CMK (cell line): Measurements from ENCODE around the gene CRADD.
"Not testable (repeated sequence)": the region's sequence is repeated elsewhere in the genome, so short reads cannot be mapped to it uniquely, and the experiment has no call there.

ENCODE experiments used
- DNase-seq: peaks from one replicate; pipeline ENCODE4 v3.0.0-alpha.2; 2010; ENCODE audit warnings: low read depth

Gene CRADD

DNA sequence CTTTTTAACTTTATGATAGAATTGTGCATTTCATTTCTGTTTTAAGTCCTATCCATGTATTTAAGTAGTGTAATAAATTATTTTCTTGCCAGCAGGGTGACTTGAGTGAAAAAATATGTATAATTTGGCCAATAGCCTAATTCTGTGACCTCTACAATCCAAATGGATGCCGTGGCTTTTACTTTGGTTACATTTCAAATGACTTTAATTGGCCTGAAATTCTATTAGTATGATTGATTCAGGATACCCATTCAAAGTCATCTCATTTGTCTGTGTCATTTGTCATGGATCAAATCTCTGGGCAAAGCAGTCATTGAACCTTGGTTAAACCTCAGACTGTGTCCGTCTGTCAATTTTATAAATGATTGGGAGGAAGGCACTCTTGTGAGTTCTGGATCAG lies 29.6 kb downstream of the CRADD start:
- no peak for DNase-seq

DNA sequence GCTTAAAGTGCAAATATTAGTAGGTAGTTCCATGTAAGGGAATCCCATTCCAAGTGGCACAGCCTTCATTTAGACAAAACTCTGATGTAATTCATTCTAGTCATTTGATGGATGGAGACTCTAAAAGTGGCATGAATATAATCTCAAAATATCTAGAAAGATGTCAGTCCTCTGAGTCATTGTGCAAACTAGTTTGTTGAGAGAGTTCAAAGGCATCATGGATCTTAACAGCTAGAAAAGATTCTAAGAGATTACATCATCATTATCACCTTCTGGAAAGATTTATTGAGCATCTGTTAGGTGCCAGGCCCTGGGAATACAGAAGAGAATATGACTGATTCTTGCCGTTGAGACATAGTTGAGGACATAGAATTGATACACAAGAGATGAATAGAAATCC lies 30.7 kb downstream of the CRADD start:
- DNase-seq, result no peak

DNA sequence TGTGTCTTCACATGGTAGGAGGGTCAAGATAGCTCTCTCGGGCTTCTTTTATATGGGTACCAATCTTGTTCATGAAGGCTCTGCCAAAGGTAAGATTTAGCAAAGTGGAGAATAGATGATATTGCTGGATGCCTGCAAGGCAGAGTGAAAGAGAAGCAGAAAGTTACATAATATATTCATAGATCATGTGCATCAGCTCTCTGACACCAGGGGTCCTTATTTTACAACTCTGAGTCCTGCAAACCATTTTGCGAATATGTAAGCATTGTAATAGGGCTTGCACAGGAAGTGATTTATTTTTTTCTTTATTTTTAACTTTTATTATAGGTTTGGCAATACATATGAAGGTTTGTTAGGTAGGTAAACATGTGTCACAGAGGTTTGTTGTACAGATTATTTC lies 31.8 kb downstream of the CRADD start:
- no peak for DNase-seq

DNA sequence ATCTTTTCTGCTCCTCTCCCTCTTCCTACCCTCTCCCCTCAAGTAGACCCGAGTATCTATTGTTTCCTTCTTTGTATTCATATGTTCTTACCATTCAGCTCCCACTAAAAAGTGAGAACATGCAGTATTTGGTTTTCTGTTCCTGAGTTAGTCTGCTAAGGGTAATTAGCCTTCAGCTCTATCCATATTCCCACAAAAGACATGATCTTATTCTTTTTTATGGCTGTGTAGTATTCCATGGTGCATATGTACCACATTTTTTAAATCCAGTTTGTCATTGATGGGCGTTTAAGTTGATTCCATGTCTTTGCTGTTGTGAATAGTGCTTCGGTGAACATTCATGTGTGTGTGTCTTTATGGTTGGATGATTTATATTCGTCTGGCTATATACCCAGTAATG lies 32.2 kb downstream of the CRADD start:
- DNase-seq, result no peak

DNA sequence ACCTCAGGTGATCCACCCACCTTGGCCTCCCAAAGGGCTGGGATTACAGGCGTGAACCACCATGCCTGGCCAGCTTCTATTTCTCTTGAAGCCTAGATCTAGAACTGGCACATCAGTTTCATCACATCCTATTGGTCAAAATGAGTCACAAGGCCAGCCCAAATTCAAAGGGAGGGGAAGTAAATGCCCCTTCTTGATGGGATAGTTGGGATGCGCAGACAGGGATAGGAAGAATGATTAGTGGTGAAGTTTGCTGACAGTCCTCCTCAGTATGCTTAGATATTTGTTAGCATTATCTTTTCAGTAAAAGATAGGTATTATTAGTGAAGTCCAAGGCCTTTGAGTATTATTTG lies 33.4 kb downstream of the CRADD start:
- DNase-seq, result no peak

DNA sequence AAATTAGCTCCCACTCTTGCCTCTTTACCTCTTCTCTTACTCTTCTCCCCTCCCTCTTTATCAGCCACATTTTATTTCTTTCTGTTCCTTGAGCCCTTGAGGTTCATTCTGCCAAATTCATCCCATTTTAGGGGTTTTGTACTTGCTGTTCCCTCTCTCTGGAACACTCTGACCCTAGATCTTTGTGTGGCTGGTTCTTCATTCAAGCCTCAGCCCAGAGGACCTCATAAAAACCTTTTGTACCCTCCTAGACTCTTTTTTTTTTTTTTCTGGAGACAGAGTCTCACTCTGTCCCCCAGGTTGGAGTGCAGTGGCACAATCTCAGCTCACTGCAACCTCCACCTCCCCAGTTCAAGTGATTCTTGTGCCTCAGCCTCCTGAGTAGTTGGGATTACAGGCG lies 34.3 kb downstream of the CRADD start:
- DNase-seq, result not testable (repeated sequence)

DNA sequence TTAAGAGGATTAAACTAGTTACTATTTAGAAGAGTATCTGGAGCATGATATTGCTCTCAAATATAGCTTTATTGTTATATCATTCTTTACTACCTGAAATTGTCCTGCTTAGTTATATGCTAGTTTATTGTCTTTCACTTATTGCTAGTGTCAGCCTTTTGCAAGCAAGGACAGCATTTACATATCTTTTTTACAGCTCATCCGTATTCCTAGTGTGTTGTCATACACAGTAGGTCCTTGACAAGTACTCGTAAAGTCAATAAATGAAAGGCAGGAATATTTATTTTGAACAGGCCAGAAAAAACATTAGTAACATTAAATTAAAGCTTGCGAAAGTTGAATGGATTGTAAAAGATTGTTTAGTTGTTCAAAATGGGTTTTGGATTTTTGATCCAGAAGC lies 35.0 kb downstream of the CRADD start:
- no peak for DNase-seq

DNA sequence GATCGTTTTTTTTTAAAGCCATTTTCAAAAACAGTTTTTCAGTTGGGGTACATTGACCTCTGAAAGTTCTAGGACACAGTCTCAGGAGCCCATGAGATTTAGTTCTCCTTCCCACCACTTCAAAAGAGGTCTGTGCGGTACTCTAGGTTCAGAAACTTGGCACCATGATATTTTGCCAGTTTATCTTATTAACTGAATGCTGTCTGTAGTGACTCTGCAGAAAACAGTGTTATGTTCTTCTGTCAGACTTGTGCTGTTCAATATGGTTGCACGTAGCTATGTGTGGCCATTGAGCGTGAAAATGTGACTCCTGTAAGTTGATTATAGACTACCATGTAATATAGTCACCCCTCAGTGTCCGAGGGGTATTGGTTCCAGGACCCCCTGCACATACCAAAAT lies 35.9 kb downstream of the CRADD start:
- no peak for DNase-seq

DNA sequence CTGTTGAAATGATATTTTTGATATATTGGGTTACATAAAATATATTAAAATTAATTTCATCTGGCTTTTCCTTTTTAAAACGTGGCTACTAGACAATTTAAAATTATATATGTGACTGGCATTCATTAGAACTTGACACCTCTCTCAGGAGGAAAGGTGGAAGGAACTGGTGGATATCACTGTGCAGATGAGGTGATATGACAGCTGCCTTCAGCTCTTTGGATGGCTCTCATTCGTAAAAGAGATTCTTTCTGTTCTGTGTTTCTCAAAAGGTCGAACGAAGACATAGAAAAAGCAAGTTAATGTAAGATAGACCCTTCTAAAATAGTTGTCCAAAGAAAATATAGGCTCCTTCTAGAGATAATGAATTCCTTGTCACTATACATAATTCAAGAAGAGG lies 36.6 kb downstream of the CRADD start:
- DNase-seq, result no peak

DNA sequence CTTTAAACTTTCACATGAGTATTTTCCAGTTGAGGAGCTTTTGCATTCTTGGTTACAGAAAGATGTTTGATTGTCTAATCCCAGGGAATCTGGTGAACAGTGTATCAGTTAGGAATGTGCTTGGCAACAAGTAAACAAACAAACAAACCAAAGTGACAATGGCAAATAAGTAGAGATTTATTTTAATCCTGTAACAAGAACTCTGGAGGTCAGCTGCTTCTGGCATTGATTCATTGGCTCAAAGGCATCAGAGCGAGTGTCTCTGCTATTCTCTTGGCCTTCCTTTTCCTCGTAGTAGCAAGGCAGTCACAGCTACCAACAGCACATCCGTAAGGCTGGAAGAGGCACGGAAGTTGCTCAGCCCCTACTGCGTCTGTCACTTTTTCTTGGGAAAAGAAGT lies 37.2 kb downstream of the CRADD start:
- DNase-seq, result no peak

DNA sequence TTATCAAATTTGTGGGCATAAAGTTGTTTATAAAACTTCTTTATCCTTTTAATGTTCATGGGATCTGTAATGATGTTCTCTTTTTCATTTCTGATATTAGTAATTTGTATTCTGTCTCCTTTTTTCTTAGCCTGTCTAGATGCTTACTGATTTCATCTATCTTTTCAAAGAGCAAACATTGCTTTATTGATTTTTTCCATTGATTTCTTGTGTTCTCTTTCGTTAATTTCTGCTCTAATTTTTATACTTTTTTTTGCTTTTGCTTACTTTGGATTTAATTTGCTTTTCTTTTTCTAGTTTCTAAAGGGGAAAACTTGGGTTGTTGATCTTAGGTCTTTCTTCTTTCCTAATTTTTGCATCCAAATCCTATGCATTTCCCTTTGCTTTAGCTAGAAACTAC lies 42.5 kb downstream of the CRADD start:
- DNase-seq, result no peak

DNA sequence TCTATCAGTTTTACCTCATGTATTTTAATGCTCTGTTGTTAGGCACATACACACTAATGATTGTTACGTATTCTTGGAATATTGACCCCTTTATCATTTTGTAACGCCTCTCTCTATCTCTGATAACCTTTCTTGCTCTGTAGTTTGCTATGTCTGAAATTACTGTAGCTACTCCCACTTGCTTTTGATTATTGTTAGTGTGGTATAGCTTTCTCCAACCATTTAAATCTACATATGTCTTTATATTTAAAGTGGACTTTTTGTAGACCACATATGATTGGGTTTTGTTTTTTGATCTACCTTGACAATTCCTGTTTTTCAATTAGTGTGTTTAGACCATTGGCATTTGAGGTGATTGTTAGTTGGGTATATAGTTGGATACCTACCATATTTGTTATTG lies 43.4 kb downstream of the CRADD start:
- no peak for DNase-seq

DNA sequence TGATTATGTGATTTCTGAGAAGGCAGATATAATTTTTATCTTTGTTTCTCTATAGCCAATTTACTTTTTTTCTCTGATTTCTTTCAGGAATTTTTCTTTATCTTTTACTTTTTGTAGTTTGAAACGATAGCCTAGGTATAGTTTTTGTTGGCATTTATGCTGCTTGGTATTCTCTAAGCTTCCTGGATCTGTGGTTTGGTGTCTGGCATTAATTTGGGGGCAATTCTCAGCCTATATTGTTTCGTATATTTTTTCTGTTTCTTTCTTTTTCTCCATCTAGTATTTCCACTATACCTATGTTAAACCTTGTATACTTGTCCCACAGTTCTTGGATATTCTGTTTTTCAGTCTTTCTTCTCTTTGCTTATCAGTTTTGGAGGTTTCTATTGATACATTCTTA lies 45.0 kb downstream of the CRADD start:
- DNase-seq, result no peak

DNA sequence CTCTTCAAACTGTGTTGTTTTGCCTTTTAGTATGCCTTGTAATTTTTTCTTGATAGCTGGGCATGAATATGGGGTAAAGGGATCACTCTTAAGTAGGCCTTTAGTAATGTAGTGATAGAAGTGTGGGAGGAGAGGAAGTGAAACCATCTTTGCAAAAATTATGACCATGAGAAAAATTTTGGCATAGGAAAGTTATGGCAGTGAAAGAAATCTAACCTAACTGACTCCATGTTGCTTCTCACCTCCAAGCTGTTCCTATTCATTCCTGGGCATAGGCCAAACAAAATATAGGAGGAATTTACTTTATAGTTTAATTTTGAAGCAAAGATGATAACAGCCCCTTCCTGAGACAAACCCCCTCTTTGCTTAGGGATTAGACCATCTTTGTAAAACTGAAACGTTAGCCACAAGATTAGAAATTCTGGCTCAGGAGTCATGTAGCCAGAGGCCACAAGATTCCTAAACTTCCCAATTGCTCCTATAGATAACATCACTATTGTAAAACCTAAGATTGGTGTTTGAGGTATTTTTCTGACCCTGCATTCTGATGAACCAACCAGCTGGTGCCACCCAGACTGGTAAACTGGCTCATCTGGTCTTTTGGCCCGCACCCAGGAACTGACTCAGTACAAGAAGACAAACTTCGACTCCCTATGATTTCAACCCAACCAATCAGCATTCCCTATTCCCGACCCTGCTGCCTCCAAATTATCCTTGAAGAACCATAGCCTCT lies 45.8 kb downstream of the CRADD start:
- DNase-seq, result no peak

DNA sequence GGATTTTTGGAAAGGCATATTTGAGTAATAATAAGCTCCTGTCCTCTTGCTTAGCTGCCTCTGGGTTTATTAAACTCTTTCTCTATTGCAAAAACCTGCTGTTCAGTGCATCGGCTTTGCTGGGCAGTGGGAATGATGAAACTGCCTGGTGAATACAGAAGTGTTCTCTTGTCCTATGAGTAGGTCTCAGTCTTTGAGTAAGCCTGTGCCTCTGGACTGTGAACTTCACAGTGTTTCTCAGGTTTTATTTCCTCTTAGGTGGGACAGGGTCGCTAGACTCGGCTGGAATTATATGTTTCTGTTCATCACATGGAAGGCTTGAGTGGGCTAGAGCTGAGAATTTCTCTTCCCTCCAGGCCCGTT lies 46.4 kb downstream of the CRADD start:
- DNase-seq, result no peak

DNA sequence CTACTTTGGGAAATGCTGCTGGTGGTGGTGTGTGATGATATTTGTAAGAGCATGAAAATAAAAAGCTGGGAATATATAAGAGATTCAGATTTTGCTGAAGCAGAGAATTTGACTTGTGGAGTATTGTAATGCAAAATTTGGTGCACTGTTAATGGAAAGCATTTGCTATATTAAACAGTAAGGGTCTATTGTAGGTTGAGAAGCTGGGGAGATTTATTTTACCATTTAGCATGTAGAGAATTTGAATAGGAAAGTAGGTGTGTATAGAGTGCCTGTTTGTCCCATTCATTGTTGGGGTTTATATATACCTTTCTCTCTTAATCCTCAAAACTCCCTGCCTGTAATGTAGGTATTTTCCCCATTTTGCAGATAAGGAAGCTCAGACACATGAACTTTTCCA lies 48.4 kb downstream of the CRADD start:
- no peak for DNase-seq

DNA sequence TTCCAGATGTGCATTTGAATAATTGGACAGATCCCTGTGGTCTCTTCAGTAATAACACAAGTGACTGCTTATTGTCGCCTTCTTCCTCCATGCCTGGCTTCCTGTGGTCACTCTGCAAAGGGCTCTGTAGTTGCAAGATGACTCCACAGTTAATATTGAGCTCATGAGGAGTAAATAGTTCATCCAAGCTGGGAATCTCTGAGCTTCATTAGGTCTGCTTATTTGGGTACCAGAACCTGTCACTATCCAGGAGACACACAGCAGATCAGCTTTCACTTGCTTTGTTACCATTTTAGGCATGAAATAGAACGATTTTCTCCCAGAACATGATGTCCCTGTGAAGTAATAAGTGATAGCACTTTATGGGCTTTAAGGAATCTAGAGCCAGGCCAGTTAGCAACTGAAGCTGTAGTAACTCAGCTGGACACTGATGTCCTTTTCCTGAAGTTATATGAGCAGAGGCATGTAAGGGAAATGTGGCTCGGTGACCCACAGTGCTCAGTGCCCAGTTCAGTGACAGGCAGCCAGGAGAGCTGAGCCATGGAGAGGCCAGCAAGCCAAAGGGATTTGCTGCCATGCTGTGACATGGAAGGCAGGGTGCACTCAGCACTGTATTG lies 50.1 kb downstream of the CRADD start:
- DNase-seq, result no peak

DNA sequence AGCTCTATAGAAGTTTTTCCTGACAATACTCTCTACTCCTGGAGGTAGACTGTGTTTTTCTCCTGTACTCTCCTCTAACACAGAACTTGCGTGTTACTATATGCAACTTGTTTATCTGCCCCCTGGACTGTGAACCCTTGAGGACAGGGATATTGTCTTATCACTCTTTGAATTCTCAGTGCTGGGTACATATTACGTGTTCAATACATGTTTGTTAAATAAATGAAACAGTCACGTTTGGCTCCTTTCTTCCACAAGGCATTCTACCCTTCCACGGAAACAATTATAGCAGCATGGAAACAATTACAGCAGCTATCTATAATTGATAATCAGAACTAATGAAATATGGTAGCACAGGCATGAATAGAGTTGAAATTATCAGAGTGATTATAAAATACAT lies 50.7 kb downstream of the CRADD start:
- no peak for DNase-seq

DNA sequence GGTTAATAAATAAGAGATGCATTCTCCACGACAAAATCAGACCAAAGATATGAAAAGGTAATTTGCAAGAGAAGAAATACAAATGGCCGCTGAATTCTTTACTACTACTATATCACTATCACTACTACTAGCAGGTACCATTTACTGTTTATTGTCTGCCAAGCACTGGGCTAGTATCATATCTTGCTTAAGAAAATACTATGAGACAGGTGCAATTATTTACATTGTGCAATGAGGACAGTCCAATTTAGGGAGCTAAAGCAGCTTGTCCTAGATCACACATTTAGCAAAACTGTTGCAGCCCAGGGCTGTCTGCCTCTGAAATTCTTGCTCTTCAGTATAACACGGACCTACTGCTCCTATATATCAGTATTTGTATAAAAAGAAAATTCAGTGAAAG lies 52.8 kb downstream of the CRADD start:
- DNase-seq, result no peak

DNA sequence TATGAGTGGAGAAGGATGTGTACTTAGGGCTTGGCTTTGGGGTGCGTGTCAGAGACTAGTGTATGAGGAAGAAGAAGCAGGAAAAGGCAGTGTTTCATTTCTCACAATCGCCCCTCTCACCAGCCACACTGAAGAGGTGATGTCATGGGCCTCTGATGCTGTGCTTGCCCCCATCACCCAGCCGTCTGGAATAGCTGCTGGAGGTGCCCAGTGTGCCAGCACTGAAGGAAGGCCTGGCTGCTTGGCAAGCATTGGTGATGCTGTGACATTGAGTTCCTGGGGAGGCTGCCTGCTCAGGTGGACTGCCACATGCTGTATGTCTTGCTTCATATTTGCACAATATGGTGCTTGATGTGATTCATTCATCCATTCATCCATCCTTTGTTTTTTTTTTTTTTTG lies 56.2 kb downstream of the CRADD start:
- no peak for DNase-seq

DNA sequence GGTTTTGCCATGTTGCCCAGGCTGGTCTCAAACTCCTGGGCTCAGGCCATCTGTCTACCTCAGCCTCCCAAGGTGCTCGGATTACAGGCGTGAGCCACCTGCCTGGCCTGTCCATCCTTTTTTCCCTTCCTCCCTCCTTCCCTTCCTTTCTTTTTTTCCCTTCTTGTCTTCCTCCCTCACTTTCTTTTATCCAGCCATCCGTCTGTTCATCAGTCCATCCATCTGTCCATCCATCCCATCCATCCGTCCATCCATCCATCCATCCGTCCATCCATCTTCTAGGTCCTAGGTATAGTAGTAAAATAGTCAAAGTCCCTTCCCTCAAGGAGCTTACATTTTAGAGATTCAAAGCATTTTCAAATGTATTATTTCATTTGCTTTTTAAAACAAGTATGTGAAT lies 56.8 kb downstream of the CRADD start:
- no peak for DNase-seq

DNA sequence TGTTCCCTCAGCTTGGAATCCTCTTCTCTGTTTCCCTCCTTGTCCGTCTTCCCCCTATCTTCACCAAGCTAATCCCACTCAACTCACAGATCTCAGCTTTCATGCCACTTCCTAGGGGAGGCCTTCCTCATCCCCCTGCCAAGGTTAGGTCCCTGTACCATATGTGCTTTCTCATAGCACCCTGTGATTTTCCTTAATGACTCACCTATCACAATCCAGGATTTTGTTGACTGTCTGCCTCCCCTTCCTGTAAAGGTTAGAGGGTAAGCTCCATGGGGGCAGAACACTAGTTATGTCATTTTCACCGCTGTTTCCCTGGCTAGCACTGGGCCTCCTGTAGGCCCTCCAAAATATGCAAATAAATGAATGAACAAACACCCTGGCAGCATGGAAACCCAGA lies 57.6 kb downstream of the CRADD start:
- no peak for DNase-seq

DNA sequence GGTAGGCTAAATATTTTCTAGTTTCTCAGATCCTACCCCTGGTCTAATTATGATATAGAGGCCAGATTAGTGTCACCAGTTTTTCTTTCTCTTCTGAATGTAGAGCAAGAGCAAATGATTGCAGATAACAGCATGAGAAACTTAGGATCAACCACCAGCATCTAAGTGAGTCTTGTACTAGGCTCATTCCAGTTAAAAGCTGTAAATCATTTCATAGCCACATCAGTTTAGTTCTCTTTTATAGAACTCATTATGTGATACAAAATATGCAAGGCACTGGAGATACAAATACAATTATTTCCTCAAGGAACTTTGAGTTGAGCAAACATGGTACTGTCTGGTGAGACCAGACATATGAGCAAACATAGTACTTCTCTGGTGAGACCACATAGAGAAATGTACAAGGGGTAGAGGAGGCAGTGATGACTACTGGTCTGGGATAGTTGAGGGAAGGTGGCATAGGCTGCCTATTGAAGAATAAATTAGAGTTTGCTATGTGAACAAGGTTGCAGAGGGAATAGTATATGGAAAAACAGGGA lies 59.5 kb downstream of the CRADD start:
- no peak for DNase-seq
